Subcutaneous adipose tissue (tissue), 4 donors: Measurements from ENCODE around the gene ITSN1. TPM values are rescaled to one million over a fixed set of nuclear protein-coding genes. Genes with fewer than 3 reads are reported as not detected.

ENCODE experiments used
- total RNA-seq, 4 donors: library from RNA; depleted of rRNA; stranded (reverse); fragments of >200 nt; gene quantifications; one replicate each; pipeline ENCODE4 v1.1.0, GENCODE V29; 2016
- TF ChIP-seq, protein P1 (sequence below): fragments of 450-650 bp; IDR thresholded peaks from one replicate; pipeline ENCODE4 v1.5.1; 2016; ENCODE audit warnings: low read depth, mild to moderate bottlenecking, control low read depth, antibody characterized with exemption, moderate library complexity

ITSN1 gene
- total RNA-seq, 4 donors from 2014 or later = 110 to 241 (median 116) TPM

DNA sequence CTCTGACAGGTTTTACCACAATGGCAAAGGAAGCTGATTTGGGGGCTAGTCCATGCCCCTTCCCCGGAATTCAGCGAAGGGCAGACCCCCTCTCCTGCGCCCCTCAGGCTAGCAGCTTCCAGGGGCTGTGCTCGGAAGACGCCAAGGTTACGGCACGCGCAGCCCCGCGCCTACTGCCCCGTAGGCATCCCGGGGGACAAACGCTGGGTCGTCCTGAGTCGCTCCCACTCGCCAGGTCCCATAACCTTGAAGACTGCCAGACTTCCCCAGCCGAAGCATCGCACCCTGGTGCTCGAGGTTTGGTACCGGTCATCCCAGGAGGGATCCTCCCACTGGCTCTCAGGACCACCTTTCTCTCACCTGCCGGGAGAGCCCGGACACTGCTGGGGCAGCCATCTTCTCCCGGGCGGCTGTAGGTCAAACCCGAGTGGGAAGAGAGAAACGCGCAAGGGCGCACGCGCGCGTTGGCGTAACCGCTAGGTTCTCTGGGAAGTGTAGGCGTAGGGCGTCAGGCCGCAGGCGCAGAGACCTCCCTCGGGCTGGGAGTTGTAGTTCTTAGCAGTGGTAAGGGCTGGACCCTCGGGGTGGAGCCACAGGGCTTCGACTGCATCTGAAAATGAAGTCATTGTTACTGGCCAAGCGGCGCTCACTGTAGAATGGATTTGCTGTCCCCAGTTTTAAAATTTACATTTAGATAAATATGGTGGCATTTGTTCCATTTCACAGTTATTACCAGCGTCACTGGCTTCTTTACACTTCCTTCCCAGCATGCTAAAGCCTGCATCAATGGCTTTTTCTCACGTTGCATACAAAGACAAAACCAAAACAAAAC is 273.3 kb downstream of the ITSN1 start, which contains the start of gene ATP5PO:
Gene ATP5PO, minus strand, starts transcription at position 437 of the 832 bp plus-strand sequence. Its CDS starts 41 bp downstream, at position 396.
- TF ChIP-seq, protein P1, sequence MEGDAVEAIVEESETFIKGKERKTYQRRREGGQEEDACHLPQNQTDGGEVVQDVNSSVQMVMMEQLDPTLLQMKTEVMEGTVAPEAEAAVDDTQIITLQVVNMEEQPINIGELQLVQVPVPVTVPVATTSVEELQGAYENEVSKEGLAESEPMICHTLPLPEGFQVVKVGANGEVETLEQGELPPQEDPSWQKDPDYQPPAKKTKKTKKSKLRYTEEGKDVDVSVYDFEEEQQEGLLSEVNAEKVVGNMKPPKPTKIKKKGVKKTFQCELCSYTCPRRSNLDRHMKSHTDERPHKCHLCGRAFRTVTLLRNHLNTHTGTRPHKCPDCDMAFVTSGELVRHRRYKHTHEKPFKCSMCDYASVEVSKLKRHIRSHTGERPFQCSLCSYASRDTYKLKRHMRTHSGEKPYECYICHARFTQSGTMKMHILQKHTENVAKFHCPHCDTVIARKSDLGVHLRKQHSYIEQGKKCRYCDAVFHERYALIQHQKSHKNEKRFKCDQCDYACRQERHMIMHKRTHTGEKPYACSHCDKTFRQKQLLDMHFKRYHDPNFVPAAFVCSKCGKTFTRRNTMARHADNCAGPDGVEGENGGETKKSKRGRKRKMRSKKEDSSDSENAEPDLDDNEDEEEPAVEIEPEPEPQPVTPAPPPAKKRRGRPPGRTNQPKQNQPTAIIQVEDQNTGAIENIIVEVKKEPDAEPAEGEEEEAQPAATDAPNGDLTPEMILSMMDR = no peak

GRCh38 chr21:33916200-33916567 is 273.9 kb downstream of the ITSN1 start:
- TF ChIP-seq, protein P1 = no peak

DNA sequence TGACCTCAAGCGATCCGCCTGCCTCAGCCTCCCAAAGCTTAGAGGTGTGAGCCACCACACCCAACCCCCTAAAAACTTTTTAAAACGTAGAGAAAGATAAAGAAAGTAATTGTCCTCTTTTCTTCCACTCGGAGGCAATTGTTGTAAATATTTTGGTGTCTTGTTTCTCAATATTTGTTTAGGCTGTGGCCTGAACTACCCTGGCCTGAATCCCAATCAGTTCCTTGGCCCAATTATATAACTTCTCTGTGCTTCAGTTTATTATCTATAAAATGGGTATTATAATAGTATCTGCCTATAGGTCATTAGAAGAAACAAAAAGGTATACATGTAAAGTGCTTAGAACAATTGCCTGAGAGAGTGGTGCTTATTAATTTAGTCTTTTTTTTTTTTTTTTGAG is 275.1 kb downstream of the ITSN1 start:
- TF ChIP-seq, protein P1 = no peak

GRCh38 chr21:33924079-33924765 is 281.9 kb downstream of the ITSN1 start:
- TF ChIP-seq, protein P1 = no peak

GRCh38 chr21:33924766-33925100 is 282.4 kb downstream of the ITSN1 start:
- TF ChIP-seq, protein P1 = no peak

DNA sequence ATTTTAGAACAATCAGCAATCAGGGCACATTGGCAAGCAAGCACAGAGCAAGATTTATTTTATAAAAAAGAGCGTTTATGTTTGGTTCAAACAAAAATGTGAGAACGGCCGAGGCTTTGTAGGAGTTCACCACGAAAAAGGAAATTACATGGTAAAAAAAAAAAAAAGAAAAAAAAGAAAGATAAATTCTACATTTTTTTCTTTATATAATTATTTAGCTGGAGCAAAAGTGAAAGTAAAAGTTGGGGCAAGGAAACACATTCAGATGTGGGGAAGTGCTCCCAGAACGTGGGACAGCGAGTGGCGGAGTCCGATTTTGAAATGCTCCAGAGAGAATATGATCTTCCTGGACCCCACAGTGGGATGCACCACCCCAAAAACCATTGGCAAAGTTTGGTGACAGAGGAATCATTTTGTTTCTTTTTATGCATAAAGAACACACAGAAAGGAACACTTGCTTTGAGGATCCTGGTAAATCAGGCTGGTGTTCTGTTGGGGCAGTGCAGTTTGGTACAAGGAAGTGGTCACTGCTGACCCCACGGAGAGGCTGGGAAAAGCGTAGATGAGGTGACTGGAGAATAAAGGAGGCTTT is 289.6 kb downstream of the ITSN1 start:
- TF ChIP-seq, protein P1 = no peak

DNA sequence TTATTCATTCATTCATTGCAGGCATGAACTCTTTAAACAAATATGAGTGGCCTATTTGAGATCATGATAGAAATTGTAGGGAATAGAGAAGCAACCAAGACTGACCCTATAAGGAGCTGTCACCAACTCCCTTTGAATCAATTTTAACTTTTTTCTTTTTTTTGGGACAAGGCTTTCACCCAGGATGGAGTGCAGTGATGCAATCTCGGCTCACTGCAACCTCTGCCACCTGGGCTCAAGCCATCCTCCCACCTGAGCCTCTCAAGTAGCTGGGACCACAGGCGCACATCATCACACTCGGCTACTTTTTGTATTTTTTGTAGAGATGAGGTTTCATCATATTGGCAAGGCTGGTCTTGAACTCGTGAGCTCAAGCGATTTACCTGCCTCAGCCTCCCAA is 290.4 kb downstream of the ITSN1 start:
- TF ChIP-seq, protein P1 = no peak
